Gastroesophageal sphincter (tissue), 4 donors: ENCODE results near the gene RRBP1. TPM values are rescaled to one million over a fixed set of nuclear protein-coding genes. Genes with fewer than 3 reads are reported as not detected.

ENCODE experiments used
- ATAC-seq: fragments of 150-250 bp; one replicate; pipeline ENCODE4 v1.9.1; 2016; ENCODE audit warnings: mild to moderate bottlenecking, moderate library complexity
- H3K27ac ChIP-seq, 4 donors: fragments of 200-600 bp; sonication (generic) in 3 of 4; 1 replicate in 3 of 4; 2 replicates in 1 of 4; pipeline ENCODE4 v1.5.1; 2016 to 2019
- H3K27me3 ChIP-seq: fragments of 200-600 bp; sonication (generic); one replicate; pipeline ENCODE4 v1.5.1; 2019
- H3K36me3 ChIP-seq, 2 donors: fragments of 200-600 bp; sonication (generic); one replicate each; pipeline ENCODE4 v1.5.1; 2019; ENCODE audit warnings: control low read depth in 1 of 2
- H3K4me1 ChIP-seq, 3 donors: fragments of 200-600 bp; sonication (generic); 1 replicate in 2 of 3; 2 replicates in 1 of 3; pipeline ENCODE4 v1.5.1; 2016 to 2019; ENCODE audit warnings: control low read depth in 2 of 3
- H3K4me3 ChIP-seq, 2 donors: fragments of 200-600 bp; sonication (generic); one replicate each; pipeline ENCODE4 v1.5.1; 2019; ENCODE audit warnings: mild to moderate bottlenecking in 1 of 2, moderate library complexity in 1 of 2
- H3K9me3 ChIP-seq, 3 donors: fragments of 200-600 bp; sonication (generic); one replicate each; pipeline ENCODE4 v1.5.1; 2017 to 2019; ENCODE audit warnings: control low read depth in 2 of 3
- EP300 ChIP-seq: sonication (generic); formaldehyde crosslinking; IDR thresholded peaks from one replicate; pipeline ENCODE4 v1.6.1; 2017; ENCODE audit warnings: antibody characterized with exemption, mild to moderate bottlenecking
- POLR2A ChIP-seq, 2 donors: fragments of 450-650 bp; IDR thresholded peaks; one replicate each; pipeline ENCODE4 v1.6.1; 2017; ENCODE audit warnings: antibody characterized with exemption in 2 of 2, mild to moderate bottlenecking in 2 of 2, moderate library complexity in 1 of 2
- POLR2AphosphoS5 ChIP-seq: sonication (generic); formaldehyde crosslinking; IDR thresholded peaks from one replicate; pipeline ENCODE4 v1.6.1; 2017; ENCODE audit warnings: antibody characterized with exemption
- WGBS, 2 donors: methylation state at CpG; one replicate each; pipeline ENCODE4 v1.1.5; 2018; ENCODE audit warnings: low coverage in 1 of 2; 5-methylcytosine and 5-hydroxymethylcytosine counted together
- total RNA-seq, 4 donors: library from RNA; depleted of rRNA; stranded (reverse); fragments of >200 nt; gene quantifications; one replicate each; pipeline ENCODE4 v1.1.0, GENCODE V29; 2016
- TF ChIP-seq, protein P1 (sequence below), 4 experiments: fragments of 200-600 bp in 2 of 4; fragments of 450-650 bp in 2 of 4; sonication (generic) in 1 of 4; IDR thresholded peaks; one replicate each; pipeline ENCODE4 v1.5.1; 2017 to 2019; ENCODE audit warnings: antibody characterized with exemption in 4 of 4, mild to moderate bottlenecking in 2 of 4, moderate library complexity in 2 of 4

RRBP1 gene
- total RNA-seq, 4 donors from 2014 or later: 61.2 to 89.8 (median 64.7) TPM

DNA sequence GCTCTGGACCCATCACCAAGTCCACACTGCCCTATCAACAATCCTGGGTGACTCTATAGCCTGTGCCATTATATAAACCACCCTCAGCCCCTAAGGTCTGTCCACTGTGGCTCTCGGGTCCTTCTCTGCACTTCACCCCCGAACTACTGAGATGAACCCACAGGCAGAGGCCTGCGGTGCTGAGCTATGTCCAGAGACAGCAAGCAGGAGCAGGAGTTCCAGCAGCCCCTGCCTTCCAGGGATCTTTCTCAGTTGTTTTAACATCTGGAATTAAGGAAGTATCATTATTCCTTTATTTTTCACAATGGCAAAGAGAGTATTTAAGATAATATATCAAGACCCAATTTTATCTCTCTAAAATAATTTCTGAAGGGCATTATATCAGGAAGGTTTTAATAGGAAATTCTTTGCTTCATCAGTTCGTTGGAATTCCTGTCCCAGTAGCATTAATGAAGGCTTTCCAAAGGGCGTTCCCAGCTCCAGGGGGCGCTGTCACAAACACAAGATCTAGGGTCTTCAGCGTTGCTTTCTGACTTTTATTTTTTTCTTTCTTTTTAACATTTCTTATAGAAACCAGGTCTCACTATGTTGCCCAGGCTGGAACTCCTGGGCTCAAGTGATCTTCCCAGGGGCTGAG lies 27.3 kb downstream of the RRBP1 start:
- TF ChIP-seq, protein P1, sequence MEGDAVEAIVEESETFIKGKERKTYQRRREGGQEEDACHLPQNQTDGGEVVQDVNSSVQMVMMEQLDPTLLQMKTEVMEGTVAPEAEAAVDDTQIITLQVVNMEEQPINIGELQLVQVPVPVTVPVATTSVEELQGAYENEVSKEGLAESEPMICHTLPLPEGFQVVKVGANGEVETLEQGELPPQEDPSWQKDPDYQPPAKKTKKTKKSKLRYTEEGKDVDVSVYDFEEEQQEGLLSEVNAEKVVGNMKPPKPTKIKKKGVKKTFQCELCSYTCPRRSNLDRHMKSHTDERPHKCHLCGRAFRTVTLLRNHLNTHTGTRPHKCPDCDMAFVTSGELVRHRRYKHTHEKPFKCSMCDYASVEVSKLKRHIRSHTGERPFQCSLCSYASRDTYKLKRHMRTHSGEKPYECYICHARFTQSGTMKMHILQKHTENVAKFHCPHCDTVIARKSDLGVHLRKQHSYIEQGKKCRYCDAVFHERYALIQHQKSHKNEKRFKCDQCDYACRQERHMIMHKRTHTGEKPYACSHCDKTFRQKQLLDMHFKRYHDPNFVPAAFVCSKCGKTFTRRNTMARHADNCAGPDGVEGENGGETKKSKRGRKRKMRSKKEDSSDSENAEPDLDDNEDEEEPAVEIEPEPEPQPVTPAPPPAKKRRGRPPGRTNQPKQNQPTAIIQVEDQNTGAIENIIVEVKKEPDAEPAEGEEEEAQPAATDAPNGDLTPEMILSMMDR (IDR thresholded peaks at IDR 0.05): peak in 3 of 4 experiments; percentile 26 to 40 (median 39)
- TF ChIP-seq EP300: no peak
- no peak for TF ChIP-seq POLR2A (IDR thresholded peaks at IDR 0.05)
- TF ChIP-seq POLR2AphosphoS5: no peak
- no peaks in the 10 kb centered on the region for H3K27me3 ChIP-seq
- ATAC-seq: no peak
- H3K9me3 ChIP-seq: peaks cover 0 to 6% (median 0%) of the 10 kb centered on the region in 3 donors
- peaks cover 0 to 22% of the 10 kb centered on the region in 2 donors for H3K36me3 ChIP-seq
- WGBS, 2 donors: 25 to 53% methylated on average over 4 to 5 of the region's 7 CpGs
- no peak overlapping the region for H3K4me3 ChIP-seq
- peak overlapping the region in 1 of 4 donors; percentile 48 for H3K27ac ChIP-seq
- peaks cover 0 to 66% (median 32%) of the 10 kb centered on the region in 3 donors for H3K4me1 ChIP-seq

DNA sequence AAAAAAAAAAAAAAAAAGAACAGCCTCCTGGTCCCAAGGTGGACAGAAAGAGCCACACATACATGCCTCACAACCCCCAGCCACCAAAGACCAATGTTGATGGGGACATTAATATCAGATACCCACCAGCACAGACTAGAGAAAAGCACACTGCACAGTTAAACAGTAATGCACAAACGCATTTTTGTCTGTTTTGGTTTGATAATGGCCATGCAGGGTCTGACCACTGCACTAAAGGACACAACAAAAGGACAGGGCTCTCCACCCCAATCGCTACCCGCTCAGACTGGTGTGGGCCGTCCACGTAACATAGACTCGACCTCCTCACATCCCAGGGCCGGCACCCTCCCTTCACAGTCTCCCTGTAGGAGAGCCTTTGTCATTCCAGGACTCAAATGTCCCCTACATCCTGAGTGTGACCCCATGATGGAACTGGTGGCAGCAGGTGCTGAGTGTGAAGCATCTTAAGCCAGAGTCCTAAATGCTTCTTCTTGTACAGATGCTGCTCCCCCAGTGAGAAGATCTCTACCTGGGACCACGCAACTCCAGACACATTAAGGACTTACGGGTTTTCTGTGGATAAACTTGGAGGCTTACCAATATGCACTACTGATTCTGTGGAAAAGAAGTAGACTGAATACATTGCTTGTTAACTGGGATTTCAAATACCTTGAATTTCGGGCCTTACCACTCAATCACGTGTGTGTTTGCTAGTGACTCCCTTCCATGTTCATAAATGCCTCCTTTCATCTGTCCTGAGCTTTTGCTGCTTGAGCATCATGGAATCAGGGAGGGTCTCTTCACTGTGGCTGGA lies 28.0 kb downstream of the RRBP1 start:
- TF ChIP-seq EP300 (no peak), POLR2AphosphoS5 (no peak), POLR2A (IDR thresholded peaks at IDR 0.05) (no peak)
- TF ChIP-seq, protein P1 (IDR thresholded peaks at IDR 0.05): no peak
- peaks cover 0 to 69% (median 38%) of the 10 kb centered on the region in 3 donors for H3K4me1 ChIP-seq
- H3K27ac ChIP-seq: no peak overlapping the region

DNA sequence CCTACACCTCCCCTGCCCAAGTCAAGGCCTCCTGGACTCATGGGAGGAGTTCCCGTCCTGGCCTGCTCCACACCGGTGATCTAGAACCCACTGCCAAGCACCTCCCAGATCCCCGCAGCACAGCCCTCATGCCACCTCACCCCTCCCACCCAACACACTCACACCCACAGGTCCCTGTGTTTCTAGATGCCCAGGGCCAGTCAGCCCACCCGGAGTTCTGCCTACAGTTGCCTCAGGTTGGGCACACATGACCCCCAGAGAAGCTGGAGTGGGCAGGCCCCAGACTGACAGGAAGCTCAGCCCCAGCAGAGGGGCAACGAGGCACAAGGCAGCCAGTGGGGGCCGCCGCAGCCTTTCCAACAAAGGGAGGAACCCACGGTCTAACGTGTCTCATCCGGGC lies 29.6 kb downstream of the RRBP1 start:
- Histone ChIP-seq H3K9me3 (no peaks in the 10 kb centered on the region), H3K27me3 (no peaks in the 10 kb centered on the region), H3K36me3 (peaks cover 0 to 6% of the 10 kb centered on the region in 2 donors), H3K27ac (peak overlapping the region in 2 of 4 donors; percentile 14 to 69), H3K4me3 (no peak overlapping the region), H3K4me1 (peaks cover 0 to 86% (median 44%) of the 10 kb centered on the region in 3 donors)
- 89% methylated on average over 2 of the region's 10 CpGs; no CpG with 5 or more reads in 1 of the 2 donors for WGBS, 2 donors
- ATAC-seq: no peak
- TF ChIP-seq, protein P1 (IDR thresholded peaks at IDR 0.05): no peak
- TF ChIP-seq EP300 (no peak), POLR2AphosphoS5 (no peak), POLR2A (IDR thresholded peaks at IDR 0.05) (no peak)

More for the DNA sequence above, 28.0 kb downstream of the RRBP1 start:
- ATAC-seq: no peak
- peaks cover 0 to 18% of the 10 kb centered on the region in 2 donors for H3K36me3 ChIP-seq
- no peaks in the 10 kb centered on the region for H3K27me3 ChIP-seq
- no peak overlapping the region for H3K4me3 ChIP-seq
- peaks cover 0 to 6% (median 0%) of the 10 kb centered on the region in 3 donors for H3K9me3 ChIP-seq
- WGBS, 2 donors: 79 to 89% methylated on average over 5 to 6 of the region's 11 CpGs

DNA sequence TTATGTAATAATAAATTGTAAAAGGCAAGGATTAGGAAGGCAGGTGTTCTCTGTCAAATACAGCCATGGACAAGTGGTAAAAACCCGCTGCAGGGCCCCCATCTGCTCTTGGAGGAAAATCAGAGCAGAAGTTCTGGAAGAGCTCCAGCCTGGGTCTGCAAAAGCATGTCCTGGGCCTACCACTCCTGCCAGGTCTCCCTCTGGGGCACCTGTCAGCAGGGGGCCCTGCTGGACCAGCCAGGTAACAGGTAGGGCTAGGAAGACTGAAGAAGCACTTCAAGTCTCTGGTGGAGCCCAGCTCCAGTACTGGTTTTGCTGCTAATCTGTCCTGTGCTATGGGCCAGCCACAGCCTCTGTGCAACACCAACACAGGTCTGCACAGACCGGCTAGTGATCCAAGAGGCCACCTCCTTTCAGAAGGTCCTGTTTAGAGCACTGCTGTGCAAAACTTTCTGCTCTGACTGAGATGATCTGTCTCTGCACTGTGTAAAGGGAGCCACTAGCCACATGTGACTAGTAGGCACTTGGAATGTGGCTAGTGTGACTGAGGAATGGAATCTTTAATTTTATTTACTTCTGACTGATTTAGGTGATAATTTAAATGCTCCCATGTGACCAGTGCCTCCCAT lies 30.2 kb downstream of the RRBP1 start:
- Histone ChIP-seq H3K36me3 (peaks cover 0 to 6% of the 10 kb centered on the region in 2 donors), H3K9me3 (no peaks in the 10 kb centered on the region), H3K27ac (peak overlapping the region in 3 of 4 donors; percentile 14 to 69 (median 35)), H3K27me3 (no peaks in the 10 kb centered on the region), H3K4me3 (no peak overlapping the region), H3K4me1 (peaks cover 0 to 89% (median 44%) of the 10 kb centered on the region in 3 donors)
- WGBS, 2 donors: 67 to 100% methylated on average over 1 of the region's 2 CpGs
- ATAC-seq: no peak
- TF ChIP-seq EP300 (no peak), POLR2A (IDR thresholded peaks at IDR 0.05) (no peak), POLR2AphosphoS5 (no peak)
- TF ChIP-seq, protein P1 (IDR thresholded peaks at IDR 0.05): no peak
